A549 (cell line): ENCODE results near the gene SLC19A1. TPM values are rescaled to one million over a fixed set of nuclear protein-coding genes. Genes with fewer than 3 reads are reported as not detected.

Source experiments
- ATAC-seq, 2 experiments: fragments of 200-7000 bp in 1 of 2; fragments of >200 bp in 1 of 2; cut with Nextera tagmentation in 1 of 2; cut with Tn5 transposase in 1 of 2; 3 replicates each; pipeline versions ENCODE4 v1.8.0 to v1.9.1; 2018 to 2020; ENCODE audit warnings: mild to moderate bottlenecking in 1 of 2, moderate library complexity in 1 of 2
- CTCF ChIA-PET: fragments of 300-600 bp; sonication (Branson Sonifier 250); formaldehyde crosslinking; extraction: SDS; loops from one replicate; lab custom pipeline; 2021; ENCODE audit warnings: antibody characterized with exemption, inconsistent platforms; lab: Yijun Ruan, JAX
- POLR2A ChIA-PET: fragments of 350-600 bp; formaldehyde crosslinking; extraction: SDS; loops from one replicate; lab custom pipeline; 2021; ENCODE audit warnings: antibody characterized with exemption, inconsistent platforms; lab: Yijun Ruan, JAX
- DNase-seq, 2 experiments: peaks; one replicate each; pipeline versions ENCODE4 v3.0.0 to v3.0.0-alpha.2; 2011 to 2016; ENCODE audit warnings: low read depth in 1 of 2, low spot score in 1 of 2
- FAIRE-seq: peaks from 2 replicates; lab custom pipeline; 2011; peaks lifted over from hg19 to GRCh38; lab: Jason Lieb, UNC
- H3K27ac ChIP-seq, 2 experiments: fragments of >200 bp; sonication (Bioruptor Twin); formaldehyde crosslinking; 3 replicates each; pipeline ENCODE4 v1.5.1; 2016 to 2017
- H3K4me1 ChIP-seq: fragments of >200 bp; sonication (Bioruptor Twin); formaldehyde crosslinking; 3 replicates; pipeline ENCODE4 v1.6.1; 2016
- H3K4me2 ChIP-seq: fragments of >200 bp; sonication (Bioruptor Twin); formaldehyde crosslinking; 3 replicates; pipeline ENCODE4 v1.6.1; 2016
- H3K4me3 ChIP-seq: fragments of >200 bp; sonication (Bioruptor Twin); formaldehyde crosslinking; 3 replicates; pipeline ENCODE4 v1.5.1; 2016
- H3K9me3 ChIP-seq: fragments of >200 bp; sonication (Bioruptor Twin); formaldehyde crosslinking; 3 replicates; pipeline ENCODE4 v1.6.1; 2016
- BCL3 ChIP-seq: fragments of >200 bp; sonication (Bioruptor Twin); formaldehyde crosslinking; IDR thresholded peaks from 3 replicates; pipeline ENCODE4 v1.6.1; 2016
- CBX2 ChIP-seq: fragments of 200-600 bp; sonication (generic); IDR thresholded peaks from 2 replicates; pipeline ENCODE4 v1.6.1; 2016; ENCODE audit warnings: low read depth, mild to moderate bottlenecking, borderline replicate concordance
- CEBPB ChIP-seq, 2 experiments: fragments of >200 bp in 1 of 2; sonication (Bioruptor Twin) in 1 of 2; formaldehyde crosslinking in 1 of 2; IDR thresholded peaks; 2 replicates each; pipeline ENCODE4 v1.6.1; 2012 to 2016
- CHD4 ChIP-seq: fragments of 200-600 bp; sonication (generic); IDR thresholded peaks from 2 replicates; pipeline ENCODE4 v1.6.1; 2016; ENCODE audit warnings: antibody characterized with exemption, mild to moderate bottlenecking, borderline replicate concordance
- CTCF ChIP-seq: fragments of >200 bp; sonication (Bioruptor Twin); formaldehyde crosslinking; IDR thresholded peaks from 3 replicates; pipeline ENCODE4 v1.5.1; 2016
- EHF ChIP-seq: fragments of 250-450 bp; sonication (Bioruptor Pico); IDR thresholded peaks from 2 replicates; pipeline ENCODE4 v1.5.0; 2020; ENCODE audit warnings: mild to moderate bottlenecking
- ESRRA ChIP-seq: fragments of 150-350 bp; IDR thresholded peaks from 2 replicates; pipeline ENCODE4 v1.6.1; 2014; ENCODE audit warnings: mild to moderate bottlenecking, low read length, borderline replicate concordance
- FOSB ChIP-seq: fragments of 250-450 bp; sonication (Bioruptor Pico); IDR thresholded peaks from 2 replicates; pipeline ENCODE4 v1.5.0; 2020; ENCODE audit warnings: mild to moderate bottlenecking, moderate library complexity
- FOSL2 ChIP-seq, 2 experiments: fragments of 450-650 bp in 1 of 2; fragments of >200 bp in 1 of 2; sonication (Bioruptor Twin) in 1 of 2; formaldehyde crosslinking; IDR thresholded peaks; 2 replicates each; pipeline versions ENCODE4 v1.5.0 to v1.6.1; 2016 to 2020; ENCODE audit warnings: mild to moderate bottlenecking in 1 of 2, moderate library complexity in 1 of 2
- GATA3 ChIP-seq: IDR thresholded peaks from 2 replicates; pipeline ENCODE4 v1.6.1; 2012; ENCODE audit warnings: borderline replicate concordance
- HMGXB4 ChIP-seq: fragments of 250-450 bp; sonication (Bioruptor Pico); IDR thresholded peaks from 2 replicates; pipeline ENCODE4 v1.5.0; 2021; ENCODE audit warnings: mild to moderate bottlenecking, moderate library complexity, borderline replicate concordance
- HOXA7 ChIP-seq: fragments of 250-450 bp; sonication (Bioruptor Pico); IDR thresholded peaks from 2 replicates; pipeline ENCODE4 v1.5.0; 2020; ENCODE audit warnings: mild to moderate bottlenecking, moderate library complexity
- HOXB13 ChIP-seq: fragments of 250-450 bp; sonication (Bioruptor Pico); IDR thresholded peaks from 2 replicates; pipeline ENCODE4 v1.5.0; 2020; ENCODE audit warnings: low read depth, mild to moderate bottlenecking, moderate library complexity
- HOXB5 ChIP-seq: fragments of 250-450 bp; sonication (Bioruptor Pico); IDR thresholded peaks from 2 replicates; pipeline ENCODE4 v1.5.0; 2020; ENCODE audit warnings: mild to moderate bottlenecking, moderate library complexity
- KDM5A ChIP-seq: fragments of 200-600 bp; sonication (generic); IDR thresholded peaks from 2 replicates; pipeline ENCODE4 v1.6.1; 2016; ENCODE audit warnings: antibody characterized with exemption, mild to moderate bottlenecking
- MAFK ChIP-seq: fragments of 450-650 bp; IDR thresholded peaks from 2 replicates; pipeline ENCODE4 v1.6.1; 2014; ENCODE audit not compliant: partially characterized antibody
- MAX ChIP-seq: IDR thresholded peaks from 2 replicates; pipeline ENCODE4 v1.6.1; 2012
- PHF8 ChIP-seq: fragments of 200-600 bp; sonication (generic); IDR thresholded peaks from 2 replicates; pipeline ENCODE4 v1.6.1; 2016; ENCODE audit warnings: low read depth, mild to moderate bottlenecking, antibody characterized with exemption, moderate library complexity, borderline replicate concordance
- POLR2AphosphoS2 ChIP-seq: conservative IDR thresholded peaks from 2 replicates; pipeline ENCODE4 v1.6.1; 2012; ENCODE audit warnings: low read length, improper control_type of control experiment, inconsistent platforms
- RAD21 ChIP-seq, 2 experiments: fragments of >200 bp in 1 of 2; sonication (Bioruptor Twin) in 1 of 2; formaldehyde crosslinking in 1 of 2; IDR thresholded peaks in 1 of 2; conservative IDR thresholded peaks in 1 of 2; 2 replicates in 1 of 2; 3 replicates in 1 of 2; pipeline ENCODE4 v1.6.1; 2012 to 2018; ENCODE audit warnings: inconsistent platforms in 1 of 2
- RARB ChIP-seq: fragments of 250-450 bp; sonication (Bioruptor Pico); IDR thresholded peaks from 2 replicates; pipeline ENCODE4 v1.8.0; 2021; ENCODE audit warnings: mild to moderate bottlenecking, moderate library complexity
- SREBF2 ChIP-seq: fragments of 450-650 bp; IDR thresholded peaks from 2 replicates; pipeline ENCODE4 v1.6.1; 2014; ENCODE audit warnings: mild to moderate bottlenecking, moderate library complexity
- USF2 ChIP-seq: fragments of 450-650 bp; IDR thresholded peaks from 2 replicates; pipeline ENCODE4 v1.6.1; 2014; ENCODE audit warnings: antibody characterized with exemption
- ZFP36 ChIP-seq: fragments of 450-650 bp; IDR thresholded peaks from 2 replicates; pipeline ENCODE4 v1.6.1; 2014; ENCODE audit warnings: borderline replicate concordance; ENCODE audit not compliant: partially characterized antibody
- WGBS: methylation state at CpG from one replicate; pipeline ENCODE4 v1.1.6; 2017; ENCODE audit errors: missing lambda C conversion rate; 5-methylcytosine and 5-hydroxymethylcytosine counted together
- polyA plus RNA-seq, 4 experiments: library from polyadenylated mRNA; depleted of rRNA in 3 of 4; stranded (reverse); fragments of >200 nt; fragmentation: RNase III in 1 of 4; extraction: RNeasy Plus Mini Kit Qiagen cat#74134 plus additional on column Dnase treatment in 1 of 4; gene quantifications; 2 replicates in 3 of 4; 3 replicates in 1 of 4; pipeline ENCODE4 v1.2.3, GENCODE V29; 2011 to 2017

Gene SLC19A1
- polyA plus RNA-seq, 2 of the 4 experiments (the other 2 are of a cell fraction): 9.8 to 14.0 TPM

GRCh38 chr21:45463871-45464270 is 78.4 kb downstream of the SLC19A1 start:
- DNase-seq: no peak
- no peak overlapping the region for H3K4me3 ChIP-seq
- CTCF ChIA-PET: interaction anchor here (1.1 to 1.9 kb wide), 3 partner anchors 14 to 326 kb away, joined by 3 to 7 read pairs (median 4); no protein-coding TSS in a partner anchor
- no peak for ATAC-seq
- peaks cover 29% of the 10 kb centered on the region for H3K4me1 ChIP-seq
- H3K4me2 ChIP-seq: no peak overlapping the region
- no peak overlapping the region for H3K27ac ChIP-seq
- WGBS: 98% methylated on average over 5 of the region's 7 CpGs
- FAIRE-seq: no peak
- no peak for TF ChIP-seq POLR2AphosphoS2
- TF ChIP-seq FOSB: no peak
- TF ChIP-seq MAX: no peak
- no peak for TF ChIP-seq CBX2
- no peak for TF ChIP-seq RARB (CRISPR knock-in tag)
- no peak for TF ChIP-seq SREBF2
- TF ChIP-seq EHF (CRISPR knock-in tag): no peak
- TF ChIP-seq CEBPB (IDR thresholded peaks at IDR 0.05): no peak
- TF ChIP-seq HMGXB4: no peak
- no peak for TF ChIP-seq FOSL2 (IDR thresholded peaks at IDR 0.05)
- no peak for TF ChIP-seq FOSL2 (CRISPR knock-in tag; IDR thresholded peaks at IDR 0.05)
- TF ChIP-seq RAD21 (conservative IDR thresholded peaks at IDR 0.05 in 1 of 2, IDR thresholded peaks at IDR 0.05 in 1 of 2): no peak
- no peak for TF ChIP-seq HOXB5 (CRISPR knock-in tag)
- TF ChIP-seq BCL3: no peak
- POLR2A ChIA-PET: no interaction called here
- peaks cover 7% of the 10 kb centered on the region; the same call in 2 of the 3 replicates for H3K9me3 ChIP-seq

GRCh38 chr21:45461806-45462341 is 80.4 kb downstream of the SLC19A1 start:
- no peak for DNase-seq
- Histone ChIP-seq H3K4me3 (no peak overlapping the region), H3K27ac (no peak overlapping the region), H3K4me1 (peaks cover 19% of the 10 kb centered on the region), H3K9me3 (peaks cover 7% of the 10 kb centered on the region; the same call in 2 of the 3 replicates)
- POLR2A ChIA-PET: no interaction called here
- CTCF ChIA-PET: interaction anchor here (0.7 to 1.9 kb wide), 4 partner anchors 22 to 322 kb away, joined by 3 to 7 read pairs (median 4); no protein-coding TSS in a partner anchor
- no peak for FAIRE-seq
- ATAC-seq: no peak
- TF ChIP-seq GATA3 (no peak), ESRRA (no peak), PHF8 (no peak), MAFK (no peak), EHF (CRISPR knock-in tag) (no peak), HMGXB4 (no peak), HOXB5 (CRISPR knock-in tag) (no peak), CHD4 (no peak), CTCF (no peak), HOXB13 (CRISPR knock-in tag) (no peak), CEBPB (IDR thresholded peaks at IDR 0.05) (no peak), ZFP36 (no peak), KDM5A (no peak), FOSB (no peak), HOXA7 (CRISPR knock-in tag) (no peak), USF2 (no peak), MAX (no peak)
- TF ChIP-seq, all 56 proteins: peak for 0
- no peak overlapping the region for H3K4me2 ChIP-seq
